NB4 (cell line): ENCODE data around the gene MCC.

Experiments used
- DNase-seq: peaks from one replicate; pipeline ENCODE4 v3.0.0; 2010; ENCODE audit warnings: low read depth
- H3K4me3 ChIP-seq: one replicate; pipeline ENCODE4 v1.5.1; 2011; ENCODE audit warnings: mild to moderate bottlenecking, low read depth, low read length, moderate library complexity
- MYC ChIP-seq: IDR thresholded peaks from 2 replicates; pipeline ENCODE4 v1.6.1; 2011; ENCODE audit warnings: low read depth, low read length
- POLR2A ChIP-seq: IDR thresholded peaks from 2 replicates; pipeline ENCODE4 v1.6.1; 2011; ENCODE audit warnings: mild to moderate bottlenecking; ENCODE audit not compliant: insufficient read length; ENCODE audit errors: extremely low read depth
- TF ChIP-seq, protein P1 (sequence below): IDR thresholded peaks from one replicate; pipeline ENCODE4 v1.5.1; 2012; ENCODE audit warnings: low read depth, low read length
- TF ChIP-seq, protein P2 (sequence below): IDR thresholded peaks from 2 replicates; pipeline ENCODE4 v1.6.1; 2011; ENCODE audit warnings: low read depth, low read length

The MCC gene

DNA sequence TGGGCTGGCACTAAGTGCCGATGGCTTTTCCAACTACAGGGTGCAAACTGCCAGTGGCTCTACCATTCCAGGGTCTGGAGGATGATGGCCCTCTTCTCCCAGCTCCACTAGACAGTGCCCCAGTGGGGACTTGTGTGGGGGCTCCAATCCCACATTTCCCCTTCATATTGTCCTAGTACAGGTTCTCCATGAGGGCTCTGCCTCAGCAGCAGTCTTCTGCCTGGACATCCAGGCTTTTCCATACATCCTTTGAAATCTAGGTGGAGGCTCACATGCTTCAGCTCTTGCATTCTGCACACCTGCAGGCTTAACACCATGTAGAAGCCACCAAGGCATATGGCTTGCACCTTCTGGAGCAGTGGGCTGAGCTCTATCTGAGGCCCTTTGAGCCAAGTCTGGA is 123.8 kb downstream of the MCC start:
- TF ChIP-seq, protein P1, sequence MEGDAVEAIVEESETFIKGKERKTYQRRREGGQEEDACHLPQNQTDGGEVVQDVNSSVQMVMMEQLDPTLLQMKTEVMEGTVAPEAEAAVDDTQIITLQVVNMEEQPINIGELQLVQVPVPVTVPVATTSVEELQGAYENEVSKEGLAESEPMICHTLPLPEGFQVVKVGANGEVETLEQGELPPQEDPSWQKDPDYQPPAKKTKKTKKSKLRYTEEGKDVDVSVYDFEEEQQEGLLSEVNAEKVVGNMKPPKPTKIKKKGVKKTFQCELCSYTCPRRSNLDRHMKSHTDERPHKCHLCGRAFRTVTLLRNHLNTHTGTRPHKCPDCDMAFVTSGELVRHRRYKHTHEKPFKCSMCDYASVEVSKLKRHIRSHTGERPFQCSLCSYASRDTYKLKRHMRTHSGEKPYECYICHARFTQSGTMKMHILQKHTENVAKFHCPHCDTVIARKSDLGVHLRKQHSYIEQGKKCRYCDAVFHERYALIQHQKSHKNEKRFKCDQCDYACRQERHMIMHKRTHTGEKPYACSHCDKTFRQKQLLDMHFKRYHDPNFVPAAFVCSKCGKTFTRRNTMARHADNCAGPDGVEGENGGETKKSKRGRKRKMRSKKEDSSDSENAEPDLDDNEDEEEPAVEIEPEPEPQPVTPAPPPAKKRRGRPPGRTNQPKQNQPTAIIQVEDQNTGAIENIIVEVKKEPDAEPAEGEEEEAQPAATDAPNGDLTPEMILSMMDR: no peak
- TF ChIP-seq, protein P2, sequence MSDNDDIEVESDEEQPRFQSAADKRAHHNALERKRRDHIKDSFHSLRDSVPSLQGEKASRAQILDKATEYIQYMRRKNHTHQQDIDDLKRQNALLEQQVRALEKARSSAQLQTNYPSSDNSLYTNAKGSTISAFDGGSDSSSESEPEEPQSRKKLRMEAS: no peak
- no peak for TF ChIP-seq MYC
- no peak for DNase-seq
- no peak overlapping the region for H3K4me3 ChIP-seq

DNA sequence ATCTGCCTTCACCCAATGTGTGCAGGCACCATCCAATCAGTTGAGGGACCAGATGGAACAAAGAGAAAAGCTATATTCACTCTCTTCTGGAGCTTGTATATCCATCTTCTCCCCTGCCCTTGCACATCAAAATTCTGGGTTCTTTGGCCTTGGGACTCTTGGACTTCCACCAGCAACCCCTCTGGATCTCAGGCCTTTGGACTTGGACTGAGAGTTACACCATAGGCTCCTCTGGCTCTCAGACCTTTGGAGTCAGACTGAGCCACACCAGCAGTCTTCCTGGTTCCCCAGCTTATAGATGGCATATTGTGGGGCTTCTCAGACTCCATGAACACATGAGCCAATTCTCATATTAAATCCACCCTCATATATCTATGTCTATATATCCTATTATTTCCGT is 126.6 kb downstream of the MCC start:
- TF ChIP-seq MYC (no peak), POLR2A (no peak)
- TF ChIP-seq, protein P2: no peak
- TF ChIP-seq, protein P1: no peak
- H3K4me3 ChIP-seq: no peak overlapping the region
- no peak for DNase-seq

DNA sequence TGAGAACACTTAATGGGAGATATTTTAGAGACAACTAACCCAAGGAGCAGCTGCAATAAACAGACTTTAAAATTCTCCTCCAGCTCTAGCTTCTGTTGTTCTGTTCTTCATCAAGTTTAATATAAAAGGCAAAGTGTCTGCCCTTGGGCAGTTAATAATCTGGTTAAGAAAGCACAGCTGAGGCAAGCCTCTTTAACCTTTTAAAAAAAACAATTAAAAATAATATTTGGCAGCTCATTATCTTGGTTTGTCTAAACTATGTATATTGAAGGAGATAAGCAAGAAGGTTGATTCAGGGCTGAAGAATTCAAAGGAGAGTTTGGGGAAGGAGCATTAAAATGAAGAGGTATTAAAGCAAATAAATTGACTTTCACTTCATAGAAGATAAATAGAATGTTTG is 128.8 kb downstream of the MCC start:
- TF ChIP-seq POLR2A (no peak), MYC (no peak)
- TF ChIP-seq, protein P2: no peak
- TF ChIP-seq, protein P1: no peak
- H3K4me3 ChIP-seq: no peak overlapping the region
- DNase-seq: no peak

DNA sequence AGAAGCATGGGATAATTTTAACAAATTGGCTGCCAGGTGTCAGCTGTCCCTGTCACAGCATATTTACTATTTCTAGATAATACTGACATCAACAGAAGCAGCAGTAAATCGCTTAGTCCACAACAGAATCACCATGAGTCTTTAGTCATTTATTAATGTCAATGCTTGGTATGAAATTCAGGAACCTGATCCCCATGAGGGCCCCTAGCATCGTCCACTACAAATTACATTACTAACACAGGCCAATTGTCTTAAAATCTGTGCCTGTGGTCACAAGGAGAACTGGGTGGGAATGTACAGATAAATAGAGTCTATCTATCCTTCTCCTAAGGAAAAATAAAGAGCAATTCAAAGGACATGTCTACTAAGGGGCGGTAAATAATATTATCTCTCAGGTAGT is 129.6 kb downstream of the MCC start:
- H3K4me3 ChIP-seq: no peak overlapping the region
- no peak for TF ChIP-seq MYC
- TF ChIP-seq, protein P1: no peak
- TF ChIP-seq, protein P2: no peak
- no peak for TF ChIP-seq POLR2A
- DNase-seq: no peak

DNA sequence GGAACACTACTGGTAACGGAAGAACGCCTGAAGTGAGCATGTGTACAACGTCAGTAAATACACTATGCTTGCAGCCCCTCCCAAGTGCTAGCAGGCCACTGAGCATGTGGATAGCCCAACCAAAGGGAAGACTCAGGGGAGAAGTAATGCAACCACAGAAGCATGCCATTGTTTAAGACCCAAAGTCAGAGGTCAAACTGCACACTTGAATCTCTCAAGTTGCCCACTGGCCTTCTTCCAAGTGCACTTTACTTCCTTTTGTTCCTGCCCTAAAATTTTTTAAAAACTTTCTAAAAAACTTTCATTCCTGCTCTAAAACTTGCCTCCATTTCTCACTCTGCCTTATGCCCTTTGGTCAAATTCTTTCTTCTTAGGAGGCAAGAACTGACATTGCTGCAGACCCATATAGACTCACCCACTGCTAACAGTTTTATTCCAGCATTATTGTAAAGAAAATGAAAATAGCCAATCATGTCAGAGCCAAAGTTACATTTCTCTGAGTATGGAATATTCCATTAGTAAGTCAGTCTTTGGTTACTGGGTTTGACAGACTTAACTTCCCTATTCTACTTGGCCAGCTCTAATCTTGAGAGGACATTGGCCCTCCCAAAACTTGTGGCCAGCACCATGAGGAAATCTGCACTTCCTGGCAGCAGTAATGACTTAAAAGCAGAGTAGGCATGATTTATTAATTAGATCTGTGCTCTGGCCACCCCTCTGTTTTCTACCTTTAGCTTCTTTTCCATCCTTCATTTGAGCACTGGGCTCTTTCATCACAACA is 130.4 kb downstream of the MCC start:
- no peak overlapping the region for H3K4me3 ChIP-seq
- DNase-seq: peak; percentile 70
- TF ChIP-seq POLR2A (no peak), MYC (no peak)
- TF ChIP-seq, protein P2: no peak
- TF ChIP-seq, protein P1: no peak
